Embryonic facial prominence (tissue), 1 donor: ENCODE data around the gene GOLGA2.
"Not testable (repeated sequence)": the region's sequence is repeated elsewhere in the genome, so short reads cannot be mapped to it uniquely, and the experiment has no call there.

Experiments used
- DNase-seq: peaks from one replicate; pipeline ENCODE4 v3.0.0-alpha.2; 2016; ENCODE audit errors: extremely low spot score

Gene GOLGA2

DNA sequence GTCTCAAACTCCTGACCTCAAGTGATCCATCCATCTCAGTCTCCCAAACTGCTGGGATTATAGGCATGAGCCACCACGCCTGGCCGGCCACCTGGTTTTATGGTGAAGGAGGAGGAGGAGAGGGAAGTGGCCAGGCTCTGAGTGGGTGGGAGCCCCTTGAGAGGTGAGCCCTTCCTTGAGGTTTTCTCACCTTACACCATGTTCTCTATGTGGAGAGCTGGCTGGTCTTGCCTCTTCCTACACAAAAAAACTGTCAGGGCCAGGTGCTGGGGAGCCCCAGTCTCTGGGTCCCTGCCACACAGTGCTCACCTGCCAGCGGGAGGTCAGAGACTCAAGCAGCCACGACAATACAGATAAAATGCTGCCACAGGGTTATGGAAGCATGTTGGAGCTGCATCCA, 18.3 kb upstream of the GOLGA2 start:
- DNase-seq: no peak

DNA sequence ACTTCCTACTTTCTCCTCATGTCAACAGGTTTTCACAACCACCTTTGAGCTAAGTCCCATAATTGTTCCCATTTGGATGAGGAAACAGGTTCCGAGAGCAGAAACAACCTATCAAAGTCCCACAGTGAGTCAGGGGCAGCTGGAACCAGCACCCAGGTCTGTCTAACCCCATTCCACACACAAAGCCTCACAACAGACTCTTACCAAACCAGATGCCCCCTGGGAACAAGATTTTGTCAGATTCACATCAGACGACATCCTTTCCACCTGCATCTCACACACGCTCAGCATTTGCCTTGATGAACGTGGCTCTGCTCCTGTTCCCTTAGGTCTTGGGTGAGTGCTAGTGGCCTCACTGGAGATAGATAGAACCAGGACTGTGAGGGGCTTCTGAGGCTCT, 17.3 kb upstream of the GOLGA2 start:
- no peak for DNase-seq

DNA sequence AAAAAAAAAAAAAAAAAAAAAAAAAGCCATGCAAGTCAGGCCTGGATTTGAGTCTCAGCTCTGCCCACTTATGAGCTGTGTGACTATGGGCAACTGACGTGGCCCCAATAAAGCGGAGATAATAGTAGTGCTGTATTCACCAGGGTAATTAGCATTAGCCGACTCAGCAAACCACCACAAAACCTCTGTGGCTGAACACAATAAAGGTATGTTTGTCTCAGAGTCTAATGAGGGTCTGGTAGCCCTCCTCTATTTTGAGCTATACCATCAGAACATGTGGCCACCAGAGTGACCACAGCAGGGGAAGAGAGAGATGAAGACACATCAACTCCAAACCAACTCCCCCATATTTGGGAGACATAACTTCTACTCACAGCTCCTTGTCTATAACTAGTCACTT, 16.2 kb upstream of the GOLGA2 start:
- no peak for DNase-seq

DNA sequence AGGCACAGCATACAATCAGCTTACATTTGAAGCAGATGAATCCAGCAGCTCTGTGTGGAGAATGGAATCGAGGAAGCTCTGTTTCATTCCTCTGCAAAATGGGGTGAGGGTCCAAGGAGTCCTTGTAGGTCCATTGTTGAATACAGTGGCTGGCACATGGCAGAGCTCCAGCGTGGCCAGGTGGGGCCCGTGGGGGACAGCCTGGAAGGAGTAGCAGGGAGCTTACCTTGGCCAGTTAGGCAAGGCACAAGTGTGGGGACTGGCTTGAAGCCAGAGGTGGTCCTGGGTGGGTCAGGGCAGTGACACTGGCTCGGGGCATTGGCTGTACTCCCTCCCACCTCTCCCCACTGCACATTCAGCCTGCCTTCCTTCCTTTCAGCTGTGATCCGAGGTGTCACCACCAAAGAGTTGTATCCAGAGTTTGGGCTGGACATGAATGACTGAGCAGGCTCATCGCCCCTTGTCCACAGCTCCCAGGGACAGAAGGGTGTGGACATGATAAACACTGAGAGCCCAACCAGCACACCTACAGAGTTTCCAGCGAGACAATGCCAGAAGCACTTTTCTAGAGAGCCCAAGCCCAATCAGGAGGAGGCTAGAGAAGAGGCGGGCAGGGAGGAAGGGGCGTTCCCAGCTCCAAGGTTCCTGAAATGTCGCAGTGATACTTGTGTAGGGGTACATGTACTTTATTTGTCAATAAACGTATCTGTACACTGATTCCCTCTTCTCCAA, 12.6 kb upstream of the GOLGA2 start:
- no peak for DNase-seq

DNA sequence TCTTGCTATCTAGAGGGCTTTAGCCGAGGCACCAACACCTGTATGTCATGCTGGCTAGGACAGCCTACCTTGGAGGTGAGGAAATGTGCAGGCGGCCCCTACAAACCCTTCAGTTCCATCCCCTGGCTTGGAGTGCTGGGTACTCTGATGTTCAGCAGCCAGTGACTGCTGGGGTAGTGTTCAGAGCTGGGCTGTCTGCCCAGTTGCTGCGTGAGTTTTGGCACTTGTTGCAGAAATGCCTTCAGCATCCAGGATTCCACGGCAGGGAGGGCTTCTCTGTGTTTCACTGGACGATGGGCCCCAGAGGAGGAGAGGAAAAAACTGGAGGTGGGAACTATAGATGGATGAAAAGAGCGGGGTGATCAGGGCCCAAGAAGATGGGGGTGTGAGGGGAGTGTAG, 10.6 kb upstream of the GOLGA2 start:
- DNase-seq: no peak

DNA sequence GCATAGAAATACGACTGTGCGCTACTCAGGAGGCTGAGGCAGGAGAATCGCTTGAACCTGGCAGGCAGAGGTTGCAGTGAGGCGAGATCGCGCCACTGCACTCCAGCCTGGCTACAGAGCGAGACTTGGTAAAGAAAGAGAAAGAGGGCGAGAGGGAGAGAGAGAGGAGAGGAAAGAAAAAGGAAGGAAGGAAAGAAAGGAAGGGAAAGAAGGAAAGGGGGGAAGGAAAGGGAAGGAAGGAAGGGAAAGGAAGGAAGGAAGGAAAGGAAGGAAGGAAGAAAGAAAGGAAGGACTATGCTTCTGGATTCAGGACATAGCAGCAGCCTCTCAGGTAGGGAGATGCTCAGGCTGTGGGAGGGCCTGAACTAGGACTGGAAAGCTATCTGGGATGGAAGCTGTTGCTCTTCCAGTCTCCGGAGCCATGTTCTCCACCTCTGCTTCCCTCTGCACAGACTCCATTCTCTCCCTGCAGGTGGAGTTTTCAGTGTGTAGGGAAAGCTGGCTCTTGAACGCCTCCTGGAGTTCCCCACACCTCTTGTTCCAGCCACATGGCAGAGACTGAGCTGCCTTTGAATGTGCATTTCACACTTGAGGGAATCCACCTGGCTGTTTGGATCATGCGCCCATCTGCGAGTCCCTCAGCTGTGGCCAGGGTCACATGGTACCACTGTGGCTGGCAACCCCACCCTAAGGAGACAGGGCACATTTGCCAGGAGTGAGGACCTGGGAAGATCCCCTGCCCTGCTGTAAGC, 9.4 kb upstream of the GOLGA2 start:
- DNase-seq: no peak

DNA sequence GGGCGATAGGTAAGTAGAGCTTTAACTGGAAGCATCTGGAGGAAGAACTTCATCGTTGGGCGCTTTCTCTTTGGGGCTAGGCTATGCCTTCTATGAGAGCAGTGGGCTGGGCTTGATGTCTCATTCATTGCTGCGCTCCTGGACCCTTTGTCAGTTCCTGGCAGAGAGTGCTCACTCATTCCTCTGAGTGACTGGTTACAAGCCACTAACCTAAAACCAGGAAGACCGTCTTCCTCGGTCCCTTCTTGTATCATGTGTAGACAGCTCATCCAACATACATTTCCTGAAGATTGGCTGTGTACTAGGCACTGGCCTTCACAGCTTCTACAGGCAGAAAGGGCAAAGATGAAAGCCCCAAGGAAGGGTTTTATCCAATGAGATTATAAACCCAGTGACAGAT, 6.7 kb upstream of the GOLGA2 start:
- no peak for DNase-seq

DNA sequence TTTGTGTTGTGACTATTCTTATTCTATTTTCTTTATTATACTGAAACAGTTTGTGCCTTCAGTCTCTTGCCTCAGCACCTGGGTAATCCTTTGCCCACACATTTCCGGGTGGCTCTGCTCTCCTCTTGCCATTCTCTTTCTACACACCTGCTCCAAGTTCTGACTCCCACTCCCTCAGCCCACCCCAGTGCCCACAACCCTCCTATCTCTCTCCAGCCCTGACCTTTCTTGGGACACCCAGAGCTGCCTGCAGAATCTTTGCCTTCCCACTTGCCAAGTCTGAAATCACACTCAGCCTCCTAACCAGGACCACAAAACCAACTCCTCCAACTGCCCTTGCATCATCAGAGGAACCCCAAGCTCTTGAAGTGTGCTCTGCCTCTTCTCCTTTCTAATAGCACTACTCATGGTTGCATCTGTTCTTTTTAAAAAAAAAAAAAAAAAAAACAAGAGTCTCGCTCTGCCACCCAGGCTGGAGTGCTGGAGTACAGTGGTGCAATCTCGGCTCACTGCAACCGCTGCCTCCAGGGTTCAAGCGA, 4.3 kb upstream of the GOLGA2 start:
- no peak for DNase-seq

DNA sequence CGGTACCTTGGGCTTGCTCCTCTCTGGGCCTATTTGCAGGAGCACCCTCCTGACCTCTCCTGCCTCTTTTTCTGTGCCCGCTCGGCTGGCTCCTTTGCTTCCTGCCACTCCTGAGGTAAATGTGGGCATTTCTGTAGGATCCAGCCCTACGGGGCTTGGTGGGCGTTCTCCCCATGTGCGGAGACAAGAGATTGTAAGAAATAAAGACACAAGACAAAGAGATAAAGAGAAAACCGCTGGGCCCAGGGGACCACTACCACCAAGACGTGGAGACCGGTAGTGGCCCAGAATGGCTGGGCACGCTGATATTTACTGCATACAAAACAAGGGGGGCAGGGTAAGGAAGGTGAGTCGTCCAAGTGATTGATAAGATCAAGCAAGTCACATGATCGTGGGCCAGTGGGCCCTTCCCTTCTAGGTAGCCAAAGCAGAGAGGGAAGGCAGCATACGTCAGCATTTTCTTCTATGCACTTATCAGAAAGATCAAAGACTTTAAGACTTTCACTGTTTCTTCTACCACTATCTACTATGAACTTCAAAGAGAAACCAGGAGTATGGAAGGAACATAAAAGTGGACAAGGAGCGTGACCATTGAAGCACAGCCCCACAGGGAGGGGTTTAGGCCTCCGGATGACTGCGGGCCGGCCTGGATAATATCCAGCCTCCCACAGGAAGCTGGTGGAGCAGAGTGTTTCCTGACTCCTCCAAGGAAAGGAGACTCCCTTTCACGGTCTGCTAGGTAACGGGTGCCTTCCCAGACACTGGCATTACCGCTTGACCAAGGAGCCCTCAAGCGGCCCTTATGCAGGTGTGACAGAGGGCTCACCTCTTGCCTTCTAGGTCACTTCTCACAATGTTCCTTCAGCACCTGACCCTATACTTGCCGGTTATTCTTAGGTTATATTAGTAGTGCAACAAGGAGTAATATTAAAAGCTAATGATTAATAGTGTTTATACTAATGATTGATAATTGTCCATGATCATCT, 3.6 kb upstream of the GOLGA2 start:
- DNase-seq: not testable (repeated sequence)

DNA sequence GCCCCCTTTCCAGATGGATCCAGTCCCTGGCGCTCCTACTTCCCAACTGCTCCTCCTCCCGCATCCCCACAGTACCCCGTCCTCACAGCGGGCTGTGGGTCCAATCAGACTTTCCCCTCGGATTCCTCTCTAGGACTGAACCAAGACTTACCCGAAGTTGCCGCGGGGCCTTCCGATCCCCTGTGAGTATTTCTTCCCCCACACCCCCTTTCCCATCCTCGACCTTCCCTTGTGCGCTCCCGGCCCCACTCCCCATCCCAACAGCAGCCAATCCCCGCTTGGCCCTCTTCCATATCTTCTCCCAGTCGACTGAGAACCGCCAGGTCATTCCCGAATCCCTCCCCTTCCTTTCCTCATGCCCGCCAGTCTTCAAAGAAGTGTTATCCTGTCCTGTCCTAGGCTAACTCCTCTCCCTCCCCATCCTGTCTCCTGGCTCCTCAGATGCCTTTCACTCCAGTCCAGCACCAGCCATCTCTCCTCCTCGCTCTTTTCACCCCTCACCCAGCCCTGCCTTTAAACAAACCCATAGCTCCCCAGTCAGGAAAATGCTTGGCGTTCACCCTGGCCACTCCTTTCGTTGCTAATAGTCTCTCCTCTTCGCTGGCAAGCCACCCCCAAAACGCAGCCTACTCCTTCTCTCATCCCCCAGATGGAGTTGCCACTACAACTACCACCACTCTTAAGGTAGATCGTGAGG, 915 bp upstream of the GOLGA2 start:
- DNase-seq: peak; percentile 48

DNA sequence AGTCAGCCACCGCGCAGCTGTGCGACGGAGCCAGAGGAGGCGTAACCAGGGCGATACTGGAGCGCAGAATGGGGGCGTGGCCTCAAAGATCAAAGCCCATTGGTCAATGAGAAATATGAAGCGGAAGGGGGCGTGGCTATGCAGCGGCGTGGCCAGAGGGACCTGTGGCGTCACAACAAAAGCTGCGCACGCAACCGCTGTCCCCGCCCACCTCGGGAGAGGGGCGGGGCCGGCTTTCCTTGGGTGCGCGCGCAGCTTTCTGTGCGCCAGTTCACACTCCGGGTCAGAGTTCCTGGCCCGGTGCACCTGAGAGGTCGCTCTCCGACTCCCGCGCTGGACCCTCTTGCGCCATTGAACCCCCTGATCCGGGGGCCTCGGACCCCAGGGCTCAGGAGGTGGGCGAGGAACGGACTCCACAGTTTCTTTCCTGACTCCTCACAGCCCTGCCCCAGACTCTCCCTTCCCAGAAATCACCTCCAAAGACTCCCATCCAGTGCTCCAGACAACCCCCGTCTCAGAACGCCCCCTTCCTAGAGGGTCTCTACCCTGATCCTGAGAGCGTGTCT, 284 bp upstream of the GOLGA2 start, which contains the start of gene SWI5:
TSS of gene SWI5 (plus strand) at position 269 of the 566 bp plus-strand sequence.
- DNase-seq: peak; percentile 100

DNA sequence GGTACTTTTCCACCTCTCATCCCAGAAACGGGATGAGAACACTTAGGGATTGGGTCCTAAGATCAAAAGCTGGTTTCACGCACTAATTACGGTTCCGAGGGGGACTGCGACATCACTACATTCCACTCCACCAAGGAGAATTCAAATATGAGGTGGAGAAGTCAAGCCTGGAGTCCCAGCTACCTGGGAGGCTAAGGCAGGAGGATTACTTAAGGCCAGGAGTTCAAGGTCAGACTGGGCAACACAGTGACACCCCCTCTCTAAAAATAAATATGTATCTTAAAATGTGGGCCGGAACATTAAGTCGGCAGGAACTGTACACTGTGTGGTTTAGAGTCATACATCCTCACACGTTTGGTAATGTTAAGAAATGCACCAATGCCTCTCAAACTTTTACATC, 1.6 kb downstream of the GOLGA2 start:
- no peak for DNase-seq

DNA sequence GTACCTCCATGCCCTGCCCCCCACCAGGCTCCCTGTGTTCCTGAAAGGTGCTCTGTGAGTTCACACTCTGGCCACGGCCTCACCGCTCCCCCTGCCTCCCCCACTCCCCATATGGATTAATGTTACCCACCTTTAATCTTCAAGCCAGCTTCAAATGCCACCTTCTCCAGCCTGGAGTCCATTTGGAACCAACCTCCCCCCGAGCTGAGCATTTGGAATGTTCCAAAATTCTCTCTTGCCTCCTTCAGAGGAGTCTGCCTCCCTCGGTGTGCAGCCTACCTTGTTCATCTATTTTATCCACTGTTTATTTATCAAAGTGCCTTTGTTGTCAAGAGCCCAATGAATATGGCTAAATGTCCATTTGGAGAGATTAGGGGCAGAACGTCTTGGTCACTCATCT, 4.3 kb downstream of the GOLGA2 start:
- no peak for DNase-seq

DNA sequence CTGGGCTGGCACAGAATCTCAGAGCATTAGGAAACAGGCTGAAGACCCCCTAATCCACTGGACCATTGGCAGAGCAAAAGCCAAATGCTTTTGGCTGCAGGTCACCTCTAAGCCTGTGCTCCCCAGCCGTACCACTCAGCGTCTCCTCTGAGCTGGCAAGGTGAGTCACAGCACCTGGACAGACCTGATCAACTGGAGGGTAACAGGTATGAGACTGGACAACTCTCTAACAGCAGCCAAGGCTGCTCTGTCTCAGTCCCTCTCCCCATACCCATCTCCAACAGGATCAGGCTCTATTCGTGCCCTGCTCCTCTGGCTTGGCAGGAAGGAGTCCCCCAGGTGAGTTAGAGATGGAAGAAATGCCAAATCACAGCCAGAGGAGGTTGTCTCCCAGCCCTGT, 4.7 kb downstream of the GOLGA2 start:
- DNase-seq: no peak

DNA sequence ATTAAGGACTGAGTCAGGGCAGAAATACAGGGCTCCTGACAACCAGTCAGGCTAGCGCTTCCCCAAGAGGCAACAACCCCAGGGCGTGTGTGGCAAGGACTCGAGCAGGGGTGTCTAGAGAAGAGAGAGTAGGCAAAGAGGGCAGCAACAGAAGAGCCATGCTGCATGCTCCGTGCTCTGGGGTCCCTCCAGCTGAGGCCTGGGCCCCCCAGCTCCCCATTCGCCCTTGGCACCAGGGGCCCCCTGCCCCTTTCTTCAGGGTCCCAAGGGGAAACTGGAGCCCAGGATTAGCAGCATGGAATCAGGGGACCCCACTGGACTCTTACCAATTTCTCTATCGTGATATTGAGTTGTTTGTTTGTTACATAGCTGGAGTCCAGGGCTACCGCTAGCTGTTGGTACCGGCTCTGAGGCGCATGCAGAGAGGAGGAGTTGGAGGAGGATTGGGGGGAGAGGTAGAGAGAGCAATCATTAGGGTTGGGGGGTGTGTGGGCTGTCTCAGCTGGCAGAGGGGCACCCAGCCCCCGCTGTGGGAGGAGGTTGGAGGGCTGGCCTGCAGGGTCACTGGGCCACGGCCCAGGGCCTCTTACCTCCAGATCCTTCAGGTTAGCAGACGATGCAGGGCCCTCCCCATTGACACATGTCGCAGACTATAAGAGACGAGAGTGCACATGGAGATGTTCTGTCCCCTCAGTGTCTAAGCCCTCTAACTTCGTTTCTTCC, 8.8 kb downstream of the GOLGA2 start:
- no peak for DNase-seq

DNA sequence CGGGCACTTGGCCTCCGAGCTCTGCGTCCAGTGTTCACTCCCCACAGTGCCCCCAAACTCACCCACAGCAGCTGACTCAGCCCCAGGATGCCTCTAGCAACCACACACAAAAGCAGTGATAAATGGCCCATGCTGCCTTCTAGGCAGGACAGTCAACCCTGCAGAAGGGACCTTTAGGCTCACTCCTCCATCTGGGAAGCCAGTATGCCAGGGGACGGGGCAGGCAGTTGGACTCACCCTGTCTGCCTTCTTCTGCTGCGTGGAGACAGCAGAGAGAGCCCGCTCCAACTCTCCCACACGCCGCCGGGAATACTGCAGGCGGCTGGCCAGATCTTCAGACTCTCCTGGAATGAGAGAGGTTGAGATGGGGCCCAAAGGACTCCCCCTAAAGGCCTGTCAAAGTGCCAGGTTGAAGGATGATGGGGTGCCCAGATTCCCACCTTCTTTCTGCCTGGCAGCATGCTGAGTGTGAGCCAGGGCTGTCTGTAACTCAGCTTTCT, 10.4 kb downstream of the GOLGA2 start:
- DNase-seq: no peak

DNA sequence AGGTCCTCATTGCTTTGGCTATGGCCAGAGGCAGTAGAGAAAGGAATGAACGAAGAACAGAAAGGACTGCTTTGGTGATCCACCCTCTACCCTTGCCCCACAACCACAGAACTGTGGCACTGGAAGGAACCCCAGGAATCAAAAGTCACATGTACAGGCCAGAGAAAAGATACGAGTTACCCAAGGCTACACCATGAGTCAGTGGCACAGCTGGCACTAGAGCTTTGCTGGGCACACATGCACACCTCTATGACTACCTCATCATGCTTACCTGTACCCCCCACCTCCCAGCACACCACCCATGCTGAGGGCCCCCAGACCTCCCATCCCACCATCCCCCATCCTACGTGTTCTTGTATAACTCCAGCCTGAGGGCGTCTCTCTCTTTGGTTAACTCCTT, 13.1 kb downstream of the GOLGA2 start:
- no peak for DNase-seq

DNA sequence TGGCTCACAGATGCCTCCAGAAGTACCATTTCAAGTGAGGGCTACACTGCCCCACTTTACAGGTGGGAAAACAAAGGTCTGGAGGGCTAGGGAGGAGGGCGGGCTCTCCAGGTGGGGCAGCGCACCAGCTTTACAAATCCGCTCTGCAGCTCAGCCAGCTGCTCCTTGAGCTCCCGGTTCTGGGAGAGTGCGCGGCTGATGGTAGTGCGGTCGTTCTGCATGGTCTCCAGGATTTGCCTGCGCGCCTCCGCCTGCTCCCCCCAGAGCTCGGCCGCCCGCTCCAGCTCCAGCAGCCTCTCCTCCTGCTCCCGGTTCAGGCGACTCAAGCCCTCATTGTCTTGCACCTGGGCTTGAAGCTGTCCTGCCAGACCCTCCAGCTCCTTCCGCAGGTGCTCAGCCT, 15.5 kb downstream of the GOLGA2 start:
- DNase-seq: no peak

DNA sequence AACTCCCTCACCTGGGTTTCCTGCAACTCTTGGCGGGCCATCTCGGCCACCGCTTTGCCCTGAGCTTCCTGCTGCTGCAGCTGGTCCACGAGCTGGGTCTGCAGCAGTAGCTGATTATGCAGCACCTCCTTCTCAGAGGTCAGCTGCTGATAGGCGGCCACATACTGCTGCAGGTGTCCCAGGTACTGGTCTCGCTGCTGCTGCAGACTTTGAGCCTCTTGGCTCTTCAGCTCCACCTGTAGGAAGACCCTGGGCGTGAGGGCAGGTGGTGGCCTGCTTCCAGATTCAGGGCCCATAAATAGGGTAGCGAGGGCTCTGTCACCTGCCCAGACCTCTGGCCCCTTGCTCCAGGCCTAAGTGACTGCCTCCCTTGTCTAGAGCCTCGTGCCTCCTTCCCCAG, 16.7 kb downstream of the GOLGA2 start:
- DNase-seq: no peak

DNA sequence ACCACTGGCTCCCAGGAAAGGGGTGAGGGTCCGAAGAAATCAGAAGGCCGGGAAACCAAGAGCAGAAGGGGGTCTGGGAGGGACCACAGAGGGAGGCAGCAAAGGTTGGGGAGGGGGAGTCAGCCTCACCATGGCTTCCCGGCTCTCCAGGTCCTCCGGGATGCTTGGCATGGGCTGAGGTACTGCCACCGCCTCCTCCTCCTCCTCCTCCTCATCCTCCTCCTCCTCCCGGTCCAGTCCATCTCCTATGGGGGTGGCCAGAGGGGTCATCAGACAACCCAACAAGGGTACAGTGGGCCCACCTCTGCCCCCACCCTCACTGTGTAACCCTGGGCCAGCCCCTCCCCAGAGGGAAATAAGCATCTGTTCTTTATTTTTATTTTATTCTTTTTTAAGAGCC, 17.5 kb downstream of the GOLGA2 start:
- DNase-seq: no peak
